Measurements from ENCODE around the gene CHPT1. TPM values are rescaled to one million over a fixed set of nuclear protein-coding genes. Genes with fewer than 3 reads are reported as not detected.

CHPT1 gene
- total and polyA plus RNA-seq, 2 experiments from 2014 or later: 22.2 to 23.0 TPM

- TF ChIP-seq ZNF114 (CRISPR knock-in tag; IDR thresholded peaks at IDR 0.05) (no peak), EZH2phosphoT487 (IDR thresholded peaks at IDR 0.05; ENCODE audit: unreplicated experiment) (no peak), STAT1 (IDR thresholded peaks at IDR 0.05; ENCODE audit: unreplicated experiment) (no peak)
Observed at GRCh38 chr12:101722392-101722791, 25.0 kb downstream of the CHPT1 start (continued).

GRCh38 chr12:101727098-101727497 lies 29.7 kb downstream of the CHPT1 start:
- H3K4me3 ChIP-seq: no peak overlapping the region

More at GRCh38 chr12:101727098-101727497, 29.7 kb downstream of the CHPT1 start:
- H3K4me2 ChIP-seq: no peak overlapping the region
- no peaks in the 10 kb centered on the region for H3K4me1 ChIP-seq (ENCODE audit: insufficient read depth)
- peaks cover 3% of the 10 kb centered on the region for H3K27me3 Mint-ChIP-seq (ENCODE audit: insufficient read depth, low read depth, poor library complexity)
- no peaks in the 10 kb centered on the region; the same call in 1 of the 2 replicates for H3K36me3 ChIP-seq (ENCODE audit: insufficient read depth)
- TF ChIP-seq CREB1 (CRISPR knock-in tag; IDR thresholded peaks at IDR 0.05; ENCODE audit: low read depth): no peak
- TF ChIP-seq ZNF114 (CRISPR knock-in tag; IDR thresholded peaks at IDR 0.05): no peak
- TF ChIP-seq EZH2phosphoT487 (IDR thresholded peaks at IDR 0.05; ENCODE audit: unreplicated experiment): no peak
- no peak for TF ChIP-seq ZNF462 (CRISPR knock-in tag; IDR thresholded peaks at IDR 0.05)
- TF ChIP-seq ZNF331 (CRISPR knock-in tag; IDR thresholded peaks at IDR 0.05; ENCODE audit: low read depth): no peak
- TF ChIP-seq JUNB (IDR thresholded peaks at IDR 0.05; ENCODE audit: unreplicated experiment): no peak
- TF ChIP-seq CTCF (conservative IDR thresholded peaks at IDR 0.05; ENCODE audit: low read depth in 2 of 2): no peak
- no peak for TF ChIP-seq REST (IDR thresholded peaks at IDR 0.05; ENCODE audit: unreplicated experiment)
- no peak for TF ChIP-seq EZH2 (IDR thresholded peaks at IDR 0.05; ENCODE audit: low read depth, unreplicated experiment)
- no peak for TF ChIP-seq NANOG (IDR thresholded peaks at IDR 0.05; ENCODE audit: borderline replicate concordance)
- no peak for TF ChIP-seq STAT1 (IDR thresholded peaks at IDR 0.05; ENCODE audit: unreplicated experiment)
- TF ChIP-seq ETS1 (IDR thresholded peaks at IDR 0.05): no peak
- TF ChIP-seq POLR2AphosphoS5 (IDR thresholded peaks at IDR 0.05; ENCODE audit: low read depth): no peak
- H3K79me2 ChIP-seq (replicated peaks; ENCODE audit: insufficient read depth): no peaks in the 10 kb centered on the region
- H3K27ac ChIP-seq (ENCODE audit: low read depth): no peak overlapping the region
- DNase-seq (ENCODE audit: low spot score) (no peak), ATAC-seq (no peak)
- H3K27me3 ChIP-seq (ENCODE audit: insufficient read depth): no peaks in the 10 kb centered on the region
- no peaks in the 10 kb centered on the region for H4K20me1 ChIP-seq (replicated peaks; ENCODE audit: insufficient read depth)
- no peaks in the 10 kb centered on the region for H3K4me1 Mint-ChIP-seq
- no peak overlapping the region for H3K4me3 Mint-ChIP-seq
- H3F3A ChIP-seq (replicated peaks; ENCODE audit: low read depth): no peaks in the 10 kb centered on the region
- no peaks in the 10 kb centered on the region for H3K9me3 Mint-ChIP-seq
- no peak overlapping the region for H3K27ac Mint-ChIP-seq
- H3K36me3 Mint-ChIP-seq (ENCODE audit: low read depth): no peaks in the 10 kb centered on the region
- H3K9me2 ChIP-seq (ENCODE audit: insufficient read depth): no peaks in the 10 kb centered on the region
- no peak overlapping the region for H2AFZ ChIP-seq
